Panc1 (cell line): Measurements from ENCODE around the gene ARFGEF2.
"Not testable (repeated sequence)": the region's sequence is repeated elsewhere in the genome, so short reads cannot be mapped to it uniquely, and the experiment has no call there.

ENCODE experiments used
- POLR2AphosphoS5 ChIP-seq: IDR thresholded peaks from 2 replicates; pipeline ENCODE4 v1.6.1; 2012; ENCODE audit warnings: mild to moderate bottlenecking, low read depth, low read length, moderate library complexity
- SIN3A ChIP-seq: IDR thresholded peaks from 2 replicates; pipeline ENCODE4 v1.6.1; 2012; ENCODE audit warnings: low read depth, mild to moderate bottlenecking, low read length, moderate library complexity, borderline replicate concordance; ENCODE audit not compliant: insufficient read depth
- TF ChIP-seq, protein P1 (sequence below): fragments of 450-650 bp; IDR thresholded peaks from 2 replicates; pipeline ENCODE4 v1.5.1; 2017; ENCODE audit warnings: mild to moderate bottlenecking

DNA sequence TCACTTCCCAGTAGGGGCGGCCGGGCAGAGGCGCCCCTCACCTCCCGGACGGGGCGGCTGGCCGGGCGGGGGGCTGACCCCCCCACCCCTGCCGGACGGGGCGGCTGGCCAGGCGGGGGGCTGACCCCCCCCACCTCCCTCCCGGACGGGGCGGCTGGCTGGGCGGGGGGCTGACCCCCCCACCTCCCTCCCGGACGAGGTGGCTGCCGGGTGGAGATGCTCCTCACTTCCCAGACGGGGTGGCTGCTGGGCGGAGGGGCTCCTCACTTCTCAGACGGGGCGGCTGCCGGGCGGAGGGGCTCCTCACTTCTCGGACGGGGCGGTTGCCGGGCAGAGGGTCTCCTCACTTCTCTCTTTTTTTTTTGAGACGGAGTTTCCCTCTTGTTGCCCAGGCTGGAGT is 14.7 kb downstream of the ARFGEF2 start:
- TF ChIP-seq, protein P1, sequence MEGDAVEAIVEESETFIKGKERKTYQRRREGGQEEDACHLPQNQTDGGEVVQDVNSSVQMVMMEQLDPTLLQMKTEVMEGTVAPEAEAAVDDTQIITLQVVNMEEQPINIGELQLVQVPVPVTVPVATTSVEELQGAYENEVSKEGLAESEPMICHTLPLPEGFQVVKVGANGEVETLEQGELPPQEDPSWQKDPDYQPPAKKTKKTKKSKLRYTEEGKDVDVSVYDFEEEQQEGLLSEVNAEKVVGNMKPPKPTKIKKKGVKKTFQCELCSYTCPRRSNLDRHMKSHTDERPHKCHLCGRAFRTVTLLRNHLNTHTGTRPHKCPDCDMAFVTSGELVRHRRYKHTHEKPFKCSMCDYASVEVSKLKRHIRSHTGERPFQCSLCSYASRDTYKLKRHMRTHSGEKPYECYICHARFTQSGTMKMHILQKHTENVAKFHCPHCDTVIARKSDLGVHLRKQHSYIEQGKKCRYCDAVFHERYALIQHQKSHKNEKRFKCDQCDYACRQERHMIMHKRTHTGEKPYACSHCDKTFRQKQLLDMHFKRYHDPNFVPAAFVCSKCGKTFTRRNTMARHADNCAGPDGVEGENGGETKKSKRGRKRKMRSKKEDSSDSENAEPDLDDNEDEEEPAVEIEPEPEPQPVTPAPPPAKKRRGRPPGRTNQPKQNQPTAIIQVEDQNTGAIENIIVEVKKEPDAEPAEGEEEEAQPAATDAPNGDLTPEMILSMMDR: not testable (repeated sequence)
- not testable (repeated sequence) for TF ChIP-seq SIN3A, POLR2AphosphoS5
